Right lobe of liver (tissue), 4 donors: Measurements from ENCODE around the gene CTIF.

Experiments
- CTCF ChIP-seq, 4 donors: fragments of 200-600 bp in 3 of 4; fragments of 450-650 bp in 1 of 4; IDR thresholded peaks; one replicate each; pipeline versions ENCODE4 v1.5.1 to v1.8.0; 2016 to 2022; ENCODE audit warnings: antibody characterized with exemption in 4 of 4, mild to moderate bottlenecking in 2 of 4
- POLR2A ChIP-seq: fragments of 450-650 bp; IDR thresholded peaks from one replicate; pipeline ENCODE4 v1.6.1; 2017; ENCODE audit warnings: antibody characterized with exemption, mild to moderate bottlenecking
- donor health status: DM: no; HTN: no; CAD: no.
- donor health status: DM: no; HTN: no; CAD: no.
- donor health status: DM: no; HTN: yes; CAD: no.

DNA sequence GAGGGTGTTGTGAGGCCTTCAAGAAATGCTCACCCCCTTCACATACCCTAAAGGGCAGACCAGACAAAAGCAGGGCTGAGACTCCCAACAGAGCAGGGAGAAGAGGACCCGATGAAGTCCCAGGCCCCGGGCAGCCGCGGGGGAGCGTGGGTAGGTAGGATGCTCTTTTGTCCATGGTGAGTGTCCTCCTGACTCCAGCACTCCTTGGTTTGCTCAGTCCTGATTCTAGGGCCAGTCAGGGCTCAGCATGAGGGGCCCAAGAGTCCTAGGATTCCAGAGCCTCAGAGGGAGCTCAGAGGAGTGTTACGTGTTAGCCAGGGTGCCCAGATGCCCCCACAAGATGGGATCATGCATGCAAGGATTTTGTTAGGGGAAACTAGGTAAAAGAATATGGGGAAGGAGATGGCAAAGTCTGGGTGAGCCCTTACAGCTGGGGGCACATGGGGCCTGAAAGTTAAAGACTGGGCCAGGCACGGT is 347.1 kb downstream of the CTIF start:
- TF ChIP-seq CTCF (IDR thresholded peaks at IDR 0.05) (no peak), POLR2A (no peak)
